CD4-positive, alpha-beta T cell (primary cell): ENCODE data around the gene KCNK6. TPM values are rescaled to one million over a fixed set of nuclear protein-coding genes. Genes with fewer than 3 reads are reported as not detected.

Experiments
- ATAC-seq: fragments of 200-7000 bp; cut with Tn5 transposase; one replicate; pipeline ENCODE4 v1.10.0; 2022; ENCODE audit warnings: mild to moderate bottlenecking; ENCODE audit not compliant: poor library complexity
- CTCF ChIA-PET: fragments of 350-600 bp; sonication (Branson Sonifier 250); formaldehyde crosslinking; loops from one replicate; lab custom pipeline; 2021; ENCODE audit warnings: antibody characterized with exemption, inconsistent platforms; lab: Charles Lee
- POLR2A ChIA-PET: fragments of 350-600 bp; sonication (Branson Sonifier 250); formaldehyde crosslinking; loops from one replicate; lab custom pipeline; 2021; ENCODE audit warnings: antibody characterized with exemption, inconsistent platforms; lab: Charles Lee
- DNase-seq, 14 experiments: peaks; one replicate each; pipeline ENCODE4 v3.0.0-alpha.2; 2013 to 2020; ENCODE audit warnings: mixed read lengths in 2 of 14
- H3K27ac ChIP-seq, 2 donors: one replicate each; pipeline versions ENCODE4 v1.5.1 to v1.7.0; 2013; ENCODE audit warnings: low read length in 2 of 2, low read depth in 1 of 2, mild to moderate bottlenecking in 1 of 2
- H3K27me3 ChIP-seq, 2 experiments: 1 replicate in 1 of 2; 2 replicates in 1 of 2; pipeline versions ENCODE4 v1.6.1 to v1.7.0; 2013; ENCODE audit warnings: low read length in 2 of 2, control low read depth in 1 of 2, mild to moderate bottlenecking in 1 of 2, moderate library complexity in 1 of 2; ENCODE audit not compliant: insufficient read depth in 2 of 2, control insufficient read depth in 1 of 2
- H3K36me3 ChIP-seq: one replicate; pipeline ENCODE4 v1.6.1; 2013; ENCODE audit warnings: low read length, control low read depth; ENCODE audit not compliant: insufficient read depth
- H3K4me1 ChIP-seq: one replicate; pipeline ENCODE4 v1.6.1; 2013; ENCODE audit warnings: low read length, control low read depth; ENCODE audit not compliant: insufficient read depth
- H3K4me3 ChIP-seq: one replicate; pipeline ENCODE4 v1.5.1; 2013; ENCODE audit warnings: mild to moderate bottlenecking, low read length, moderate library complexity
- H3K9me3 ChIP-seq, 2 experiments: 1 replicate in 1 of 2; 2 replicates in 1 of 2; pipeline versions ENCODE4 v1.6.1 to v1.7.0; 2013; ENCODE audit warnings: low read length in 2 of 2, mild to moderate bottlenecking in 2 of 2, control low read depth in 1 of 2, moderate library complexity in 1 of 2; ENCODE audit not compliant: control insufficient read depth in 1 of 2, insufficient read depth in 1 of 2
- H3K27ac Mint-ChIP-seq: one replicate; pipeline ENCODE4 v1.8.0; 2020; ENCODE audit warnings: mixed read lengths
- H3K27me3 Mint-ChIP-seq: one replicate; pipeline ENCODE4 v1.8.0; 2021; ENCODE audit warnings: mixed read lengths
- H3K36me3 Mint-ChIP-seq: one replicate; pipeline ENCODE4 v1.8.0; 2021; ENCODE audit warnings: low read depth, mixed read lengths
- H3K4me1 Mint-ChIP-seq: one replicate; pipeline ENCODE4 v1.8.0; 2021; ENCODE audit warnings: low read depth, mixed read lengths
- H3K4me3 Mint-ChIP-seq: one replicate; pipeline ENCODE4 v1.8.0; 2020; ENCODE audit warnings: mild to moderate bottlenecking, mixed read lengths
- H3K9me3 Mint-ChIP-seq: one replicate; pipeline ENCODE4 v1.8.0; 2020; ENCODE audit warnings: mixed read lengths
- intact Hi-C, 2 experiments: fragments of 100-400 bp; cut with DNase I in 1 of 2; cut with micrococcal nuclease in 1 of 2; formaldehyde crosslinking; loops; one replicate each; pipeline versions ENCODE4 v1.15.1 to v1.9.0; 2023 to 2025; cut with DNase I, micrococcal nuclease
- total RNA-seq, 174 experiments: library from RNA in 2 of 174; stranded (reverse) in 2 of 174; gene quantifications; one replicate each; pipeline ENCODE4 v1.2.3 and lab custom pipeline; 2021 to 2026
- TF ChIP-seq, protein P1 (sequence below): fragments of 200-600 bp; IDR thresholded peaks from one replicate; pipeline ENCODE4 v1.8.0; 2022; ENCODE audit warnings: antibody characterized with exemption, mild to moderate bottlenecking

KCNK6 gene
- total RNA-seq, 2 experiments from 2014 or later, result 3.0 to 3.1 TPM

DNA sequence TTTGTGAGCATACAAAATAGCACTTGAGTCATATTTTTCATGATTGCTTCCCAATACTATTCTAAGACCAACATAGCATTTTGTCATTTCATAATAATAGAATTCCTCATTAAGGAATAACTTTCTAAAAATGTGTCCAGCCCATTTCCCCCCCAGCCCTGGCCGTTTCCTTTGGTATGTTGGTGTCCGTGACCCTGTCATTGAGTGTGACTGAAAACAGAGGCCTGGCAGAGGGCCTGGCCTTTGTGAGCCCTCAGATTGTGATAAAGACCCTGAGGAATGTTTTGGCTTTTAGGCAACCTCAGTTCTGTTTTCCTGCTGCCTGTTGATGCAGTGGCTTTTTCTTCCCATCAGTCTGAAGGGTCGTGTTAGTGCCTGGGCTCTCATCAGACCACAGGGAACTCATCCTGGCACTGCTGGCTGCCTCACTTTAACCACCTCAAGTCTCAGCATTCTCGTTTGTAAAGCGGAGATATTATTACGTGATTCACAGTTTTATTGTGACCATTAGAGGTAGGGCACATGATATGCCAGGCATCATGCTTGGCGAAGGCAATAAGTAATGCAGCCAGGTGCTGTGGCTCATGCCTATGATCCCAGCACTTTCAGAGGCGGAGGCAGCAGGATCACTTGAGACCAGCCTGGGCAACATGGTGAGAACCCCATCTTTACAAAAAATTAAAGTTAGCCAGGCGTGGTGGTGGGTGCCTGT is 41.5 kb upstream of the KCNK6 start:
- Histone ChIP-seq H3K27me3 (no peaks in the 10 kb centered on the region), H3K9me3 (no peaks in the 10 kb centered on the region), H3K4me1 (no peaks in the 10 kb centered on the region), H3K27ac (no peak overlapping the region), H3K4me3 (no peak overlapping the region), H3K36me3 (no peaks in the 10 kb centered on the region)
- intact Hi-C loops, result no loop called here
- Mint-ChIP-seq H3K27ac (no peak overlapping the region), H3K4me1 (peaks cover 16% of the 10 kb centered on the region), H3K9me3 (no peaks in the 10 kb centered on the region), H3K4me3 (no peak overlapping the region), H3K36me3 (peaks cover 7% of the 10 kb centered on the region), H3K27me3 (no peaks in the 10 kb centered on the region)
- POLR2A ChIA-PET, result no interaction called here
- TF ChIP-seq, protein P1, sequence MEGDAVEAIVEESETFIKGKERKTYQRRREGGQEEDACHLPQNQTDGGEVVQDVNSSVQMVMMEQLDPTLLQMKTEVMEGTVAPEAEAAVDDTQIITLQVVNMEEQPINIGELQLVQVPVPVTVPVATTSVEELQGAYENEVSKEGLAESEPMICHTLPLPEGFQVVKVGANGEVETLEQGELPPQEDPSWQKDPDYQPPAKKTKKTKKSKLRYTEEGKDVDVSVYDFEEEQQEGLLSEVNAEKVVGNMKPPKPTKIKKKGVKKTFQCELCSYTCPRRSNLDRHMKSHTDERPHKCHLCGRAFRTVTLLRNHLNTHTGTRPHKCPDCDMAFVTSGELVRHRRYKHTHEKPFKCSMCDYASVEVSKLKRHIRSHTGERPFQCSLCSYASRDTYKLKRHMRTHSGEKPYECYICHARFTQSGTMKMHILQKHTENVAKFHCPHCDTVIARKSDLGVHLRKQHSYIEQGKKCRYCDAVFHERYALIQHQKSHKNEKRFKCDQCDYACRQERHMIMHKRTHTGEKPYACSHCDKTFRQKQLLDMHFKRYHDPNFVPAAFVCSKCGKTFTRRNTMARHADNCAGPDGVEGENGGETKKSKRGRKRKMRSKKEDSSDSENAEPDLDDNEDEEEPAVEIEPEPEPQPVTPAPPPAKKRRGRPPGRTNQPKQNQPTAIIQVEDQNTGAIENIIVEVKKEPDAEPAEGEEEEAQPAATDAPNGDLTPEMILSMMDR, result no peak
- no peak for ATAC-seq
- DNase-seq, result no peak
- CTCF ChIA-PET, result interaction anchor here (0.6 kb wide), 1 partner anchor 726 kb away, joined by 3 read pairs; no protein-coding TSS in a partner anchor

DNA sequence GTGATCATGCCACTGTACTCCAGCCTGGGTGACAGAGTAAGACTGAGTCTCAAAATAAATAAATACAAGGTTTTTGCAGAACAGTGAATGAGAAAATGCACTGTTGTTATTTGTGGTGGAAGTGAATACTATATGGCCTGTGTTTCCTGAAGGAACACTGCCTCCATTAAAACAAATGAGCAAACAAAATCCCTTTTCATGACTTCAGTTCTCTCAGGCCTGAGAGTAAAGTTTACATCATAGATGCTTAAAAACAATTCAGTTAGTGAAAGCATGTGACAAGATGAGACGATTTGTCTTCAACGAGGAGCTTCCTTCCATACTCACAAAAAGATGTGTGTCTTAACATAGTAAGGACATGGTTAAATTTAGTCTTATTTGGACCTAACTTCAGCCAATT is 40.9 kb upstream of the KCNK6 start:
- DNase-seq (no peak), ATAC-seq (no peak)
- H3K9me3 ChIP-seq, result no peaks in the 10 kb centered on the region
- no peaks in the 10 kb centered on the region for H3K4me1 ChIP-seq
- H3K36me3 Mint-ChIP-seq, result peaks cover 7% of the 10 kb centered on the region
- no peak overlapping the region for H3K27ac Mint-ChIP-seq
- no peaks in the 10 kb centered on the region for H3K36me3 ChIP-seq
- H3K4me3 ChIP-seq, result no peak overlapping the region
- no peak overlapping the region for H3K4me3 Mint-ChIP-seq
- TF ChIP-seq, protein P1, result no peak
- ChIA-PET CTCF (no interaction called here), POLR2A (no interaction called here)
- intact Hi-C loops, result no loop called here
- no peak overlapping the region for H3K27ac ChIP-seq
- H3K9me3 Mint-ChIP-seq, result no peaks in the 10 kb centered on the region
- peaks cover 13% of the 10 kb centered on the region for H3K4me1 Mint-ChIP-seq
- H3K27me3 Mint-ChIP-seq, result no peaks in the 10 kb centered on the region
- H3K27me3 ChIP-seq, result no peaks in the 10 kb centered on the region

DNA sequence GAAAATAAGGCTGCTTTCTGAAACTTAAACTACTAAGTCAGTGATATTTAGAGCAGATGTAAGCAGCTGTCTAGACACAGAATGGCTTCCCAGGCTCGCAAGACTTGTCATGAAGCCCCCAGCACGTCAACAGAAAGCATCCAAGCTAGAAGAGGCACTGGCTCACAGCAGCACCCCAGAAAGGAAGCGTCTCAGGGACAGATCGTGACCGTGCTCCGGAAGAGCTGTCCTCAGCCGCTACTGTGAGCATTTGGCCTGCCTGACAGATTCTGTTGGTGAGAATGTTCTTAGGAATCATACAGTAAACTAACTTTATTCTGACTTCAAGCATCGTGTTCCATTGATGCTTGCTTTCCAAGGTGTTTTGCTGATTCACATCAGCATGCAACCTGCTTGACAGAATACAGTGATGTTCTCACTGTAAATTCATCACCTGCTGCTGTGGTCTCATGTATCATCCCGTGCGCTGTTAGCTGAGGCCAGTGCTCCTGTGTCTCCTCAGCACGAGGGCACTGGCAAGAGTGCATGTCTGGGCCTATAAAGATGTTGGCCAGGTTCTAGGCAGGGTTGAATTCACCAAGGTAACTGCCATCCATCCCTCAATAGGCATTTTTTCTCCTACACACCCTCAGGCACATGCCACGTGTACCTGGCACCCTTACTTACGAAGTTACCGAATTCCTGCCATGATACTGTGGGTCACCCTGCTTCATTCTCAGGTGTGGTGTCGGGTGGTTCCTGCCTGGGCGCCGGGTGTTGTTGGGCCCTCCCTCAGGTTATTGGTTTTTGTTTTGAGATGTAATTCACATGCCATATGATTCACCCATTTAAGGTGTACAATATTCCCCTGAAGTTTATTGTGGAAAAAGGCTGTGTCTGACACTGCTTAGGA is 39.4 kb upstream of the KCNK6 start:
- Mint-ChIP-seq H3K36me3 (peaks cover 11% of the 10 kb centered on the region), H3K4me3 (no peak overlapping the region), H3K27ac (no peak overlapping the region), H3K4me1 (peaks cover 13% of the 10 kb centered on the region), H3K27me3 (no peaks in the 10 kb centered on the region), H3K9me3 (no peaks in the 10 kb centered on the region)
- ChIA-PET CTCF (no interaction called here), POLR2A (no interaction called here)
- Histone ChIP-seq H3K27me3 (no peaks in the 10 kb centered on the region), H3K4me3 (no peak overlapping the region), H3K27ac (no peak overlapping the region), H3K36me3 (no peaks in the 10 kb centered on the region), H3K4me1 (no peaks in the 10 kb centered on the region), H3K9me3 (no peaks in the 10 kb centered on the region)
- ATAC-seq, result no peak
- intact Hi-C loops, result no loop called here
- TF ChIP-seq, protein P1, result no peak
- no peak for DNase-seq
